Colonic mucosa (tissue), 4 donors: Measurements from ENCODE around the gene KHDC3L. TPM values are rescaled to one million over a fixed set of nuclear protein-coding genes. Genes with fewer than 3 reads are reported as not detected.

Experiments
- DNase-seq: peaks from one replicate; pipeline ENCODE4 v3.0.0-alpha.2; 2020
- H3K27ac ChIP-seq: fragments of 200-600 bp; one replicate; pipeline ENCODE4 v1.8.0; 2021
- H3K27me3 ChIP-seq: fragments of 200-600 bp; one replicate; pipeline ENCODE4 v1.8.0; 2021
- H3K36me3 ChIP-seq: fragments of 200-600 bp; one replicate; pipeline ENCODE4 v1.8.0; 2021
- H3K4me1 ChIP-seq: fragments of 200-600 bp; one replicate; pipeline ENCODE4 v1.8.0; 2021; ENCODE audit warnings: mild to moderate bottlenecking
- H3K4me3 ChIP-seq: fragments of 200-600 bp; one replicate; pipeline ENCODE4 v1.8.0; 2021
- H3K9ac ChIP-seq, 2 donors: one replicate each; pipeline ENCODE4 v1.7.0; 2013; ENCODE audit warnings: control low read depth in 2 of 2, low read depth in 2 of 2, low read length in 2 of 2
- H3K9me3 ChIP-seq: fragments of 200-600 bp; one replicate; pipeline ENCODE4 v1.8.0; 2021
- CTCF ChIP-seq: fragments of 200-600 bp; IDR thresholded peaks from one replicate; pipeline ENCODE4 v1.8.0; 2022; ENCODE audit warnings: antibody characterized with exemption, mild to moderate bottlenecking
- intact Hi-C: fragments of 100-400 bp; cut with DNase I; formaldehyde crosslinking; loops from one replicate; pipeline ENCODE4 v1.14.1; 2022
- total RNA-seq, 2 donors: library from RNA; stranded (reverse); fragmentation: NEBNext Ultra II Directional in 1 of 2; extraction: Animal tissue kit (Norgen Biotek cat#: 25700) in 1 of 2; gene quantifications; one replicate each; pipeline ENCODE4 v1.2.1, GENCODE V29; 2021
- donor health status: healthy.
- donor health status: DM: no; HTN: no; CAD: no.
- donor health status: DM: no; HTN: no; CAD: no.

The KHDC3L gene
- total RNA-seq, 2 donors from 2014 or later = not detected

GRCh38 chr6:73362869-73363536 is 545 bp downstream of the KHDC3L start:
- no peaks in the 10 kb centered on the region for H3K9me3 ChIP-seq
- no peaks in the 10 kb centered on the region for H3K4me1 ChIP-seq
- H3K4me3 ChIP-seq = no peak overlapping the region
- no peak overlapping the region for H3K27ac ChIP-seq
- H3K36me3 ChIP-seq = no peaks in the 10 kb centered on the region
- no peak for TF ChIP-seq CTCF
- no peak for DNase-seq
- intact Hi-C loops = no loop called here
- no peak overlapping the region for H3K9ac ChIP-seq
- no peaks in the 10 kb centered on the region for H3K27me3 ChIP-seq

DNA sequence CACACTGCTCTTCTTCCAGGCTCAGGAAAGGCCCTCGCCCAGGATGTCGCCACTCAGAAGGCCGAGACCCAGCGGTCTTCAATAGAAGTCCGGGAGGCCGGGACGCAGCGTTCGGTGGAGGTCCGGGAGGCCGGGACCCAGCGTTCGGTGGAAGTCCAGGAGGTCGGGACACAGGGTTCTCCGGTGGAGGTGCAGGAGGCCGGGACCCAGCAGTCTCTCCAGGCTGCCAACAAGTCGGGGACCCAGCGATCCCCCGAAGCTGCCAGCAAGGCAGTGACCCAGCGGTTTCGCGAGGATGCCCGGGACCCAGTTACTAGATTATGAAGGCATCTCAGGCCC is 1.0 kb downstream of the KHDC3L start:
- no peaks in the 10 kb centered on the region for H3K9me3 ChIP-seq
- no peak overlapping the region for H3K4me3 ChIP-seq
- DNase-seq = no peak
- no peaks in the 10 kb centered on the region for H3K4me1 ChIP-seq
- TF ChIP-seq CTCF = no peak
- H3K9ac ChIP-seq = no peak overlapping the region
- no peak overlapping the region for H3K27ac ChIP-seq
- intact Hi-C loops = no loop called here
- H3K36me3 ChIP-seq = no peaks in the 10 kb centered on the region
- H3K27me3 ChIP-seq = no peaks in the 10 kb centered on the region

GRCh38 chr6:73364121-73364520 is 1.7 kb downstream of the KHDC3L start:
- no peak for TF ChIP-seq CTCF
- Histone ChIP-seq H3K36me3 (no peaks in the 10 kb centered on the region), H3K4me1 (no peaks in the 10 kb centered on the region), H3K27me3 (no peaks in the 10 kb centered on the region), H3K4me3 (no peak overlapping the region), H3K27ac (no peak overlapping the region), H3K9ac (no peak overlapping the region), H3K9me3 (no peaks in the 10 kb centered on the region)
- no peak for DNase-seq
- intact Hi-C loops = no loop called here

GRCh38 chr6:73364549-73364948 is 2.1 kb downstream of the KHDC3L start:
- no peak for DNase-seq
- H3K27ac ChIP-seq = no peak overlapping the region
- intact Hi-C loops = no loop called here
- no peaks in the 10 kb centered on the region for H3K27me3 ChIP-seq
- no peaks in the 10 kb centered on the region for H3K4me1 ChIP-seq
- no peak overlapping the region for H3K9ac ChIP-seq
- H3K36me3 ChIP-seq = no peaks in the 10 kb centered on the region
- no peaks in the 10 kb centered on the region for H3K9me3 ChIP-seq
- H3K4me3 ChIP-seq = no peak overlapping the region
- no peak for TF ChIP-seq CTCF

- no peaks in the 10 kb centered on the region for H3K36me3 ChIP-seq
- H3K9ac ChIP-seq = no peak overlapping the region
- H3K4me3 ChIP-seq = no peak overlapping the region
- H3K27me3 ChIP-seq = no peaks in the 10 kb centered on the region
- H3K4me1 ChIP-seq = no peaks in the 10 kb centered on the region
- no peak for TF ChIP-seq CTCF
- DNase-seq = no peak
- no peak overlapping the region for H3K27ac ChIP-seq
- no peaks in the 10 kb centered on the region for H3K9me3 ChIP-seq
- intact Hi-C loops = no loop called here
These were observed 5.4 kb downstream of the KHDC3L start for GRCh38 chr6:73367761-73368355.
